Left ventricle myocardium inferior (tissue), 1 donor: ENCODE measurements around the gene PNPLA2. TPM values are rescaled to one million over a fixed set of nuclear protein-coding genes. Genes with fewer than 3 reads are reported as not detected.

Experiments used
- DNase-seq: peaks from one replicate; pipeline ENCODE4 v3.0.0-alpha.2; 2020
- H3K27ac ChIP-seq: fragments of 200-600 bp; replicated peaks from 2 replicates; pipeline ENCODE4 v1.8.0; 2021
- H3K27me3 ChIP-seq: fragments of 200-600 bp; 2 replicates; pipeline ENCODE4 v1.8.0; 2021; ENCODE audit warnings: low read depth
- H3K36me3 ChIP-seq: fragments of 200-600 bp; 2 replicates; pipeline ENCODE4 v1.8.0; 2021
- H3K4me1 ChIP-seq: fragments of 200-600 bp; 2 replicates; pipeline ENCODE4 v1.8.0; 2021
- H3K4me3 ChIP-seq: fragments of 200-600 bp; 2 replicates; pipeline ENCODE4 v1.8.0; 2021; ENCODE audit warnings: mild to moderate bottlenecking, moderate library complexity
- H3K9me3 ChIP-seq: fragments of 200-600 bp; replicated peaks from 2 replicates; pipeline ENCODE4 v1.8.0; 2021
- CTCF ChIP-seq: fragments of 200-600 bp; IDR thresholded peaks from 2 replicates; pipeline ENCODE4 v1.8.0; 2021; ENCODE audit warnings: antibody characterized with exemption, mild to moderate bottlenecking, borderline replicate concordance
- intact Hi-C: fragments of 100-400 bp; cut with micrococcal nuclease; formaldehyde crosslinking; loops from one replicate; pipeline ENCODE4 v1.11.0; 2022
- total RNA-seq: library from RNA; stranded (reverse); fragmentation: NEBNext Ultra II Directional; extraction: Animal tissue kit (Norgen Biotek cat#: 25700); gene quantifications from one replicate; pipeline ENCODE4 v1.2.1, GENCODE V29; 2021
- donor health status: DM: no; HTN: yes; CAD: no; lungs with severe emphysema.

PNPLA2 gene
- total RNA-seq, 1 donor from 2014 or later: 300 TPM

- Histone ChIP-seq H3K27ac (peak overlapping the region; percentile 99), H3K4me3 (peak overlapping the region; percentile 91), H3K4me1 (peaks cover 53% of the 10 kb centered on the region), H3K36me3 (peaks cover 29% of the 10 kb centered on the region), H3K27me3 (no peaks in the 10 kb centered on the region), H3K9me3 (no peaks in the 10 kb centered on the region)
- intact Hi-C loops: no loop called here
- peak; percentile 95 for DNase-seq
- TF ChIP-seq CTCF: peak; percentile 41
Observed at GRCh38 chr11:819129-819931, 616 bp downstream of the PNPLA2 start.

DNA sequence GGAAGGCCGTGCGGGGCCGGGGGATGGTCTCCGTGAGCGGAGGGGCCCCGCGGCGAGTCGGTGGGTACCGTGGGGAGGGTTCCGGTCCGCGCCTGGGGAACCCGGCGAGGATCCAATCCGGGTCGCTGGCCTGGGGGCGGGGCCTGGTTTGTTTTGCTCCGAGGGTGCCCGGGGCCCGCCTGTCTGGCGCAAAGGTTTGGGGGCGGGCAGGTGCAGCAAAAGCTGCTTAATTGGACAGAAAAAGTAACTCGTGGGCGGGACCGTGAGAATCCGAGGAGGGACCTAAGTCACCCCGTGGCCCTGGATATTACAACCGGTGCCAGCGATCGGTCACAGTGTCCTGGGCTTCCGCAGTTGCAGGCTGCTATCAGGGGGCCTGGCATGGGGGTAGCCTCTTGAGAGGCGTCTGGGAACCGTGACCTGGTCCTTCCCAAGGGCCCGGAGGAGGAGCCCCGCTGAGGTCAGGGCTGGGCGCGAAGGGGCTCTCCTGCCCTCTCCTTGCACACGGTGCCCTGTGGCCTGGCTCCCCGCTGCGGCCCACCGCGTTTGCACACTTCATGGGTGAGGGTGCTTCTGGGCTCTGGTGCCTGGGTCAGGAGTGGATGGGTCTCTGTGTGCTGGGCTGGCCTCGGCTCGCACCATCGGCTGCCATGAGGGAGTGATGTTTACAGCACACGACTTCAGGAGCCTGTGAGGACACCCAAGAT is 1.4 kb downstream of the PNPLA2 start:
- H3K36me3 ChIP-seq: peaks cover 34% of the 10 kb centered on the region
- intact Hi-C loops: no loop called here
- TF ChIP-seq CTCF: no peak
- peaks cover 55% of the 10 kb centered on the region for H3K4me1 ChIP-seq
- H3K4me3 ChIP-seq: peak overlapping the region; percentile 91
- H3K27ac ChIP-seq: peak overlapping the region; percentile 99
- DNase-seq: peak; percentile 90
- no peaks in the 10 kb centered on the region for H3K27me3 ChIP-seq
- no peaks in the 10 kb centered on the region for H3K9me3 ChIP-seq

- H3K9me3 ChIP-seq: no peaks in the 10 kb centered on the region
- TF ChIP-seq CTCF: no peak
Observed at GRCh38 chr11:820655-821511, 2.2 kb downstream of the PNPLA2 start.

DNA sequence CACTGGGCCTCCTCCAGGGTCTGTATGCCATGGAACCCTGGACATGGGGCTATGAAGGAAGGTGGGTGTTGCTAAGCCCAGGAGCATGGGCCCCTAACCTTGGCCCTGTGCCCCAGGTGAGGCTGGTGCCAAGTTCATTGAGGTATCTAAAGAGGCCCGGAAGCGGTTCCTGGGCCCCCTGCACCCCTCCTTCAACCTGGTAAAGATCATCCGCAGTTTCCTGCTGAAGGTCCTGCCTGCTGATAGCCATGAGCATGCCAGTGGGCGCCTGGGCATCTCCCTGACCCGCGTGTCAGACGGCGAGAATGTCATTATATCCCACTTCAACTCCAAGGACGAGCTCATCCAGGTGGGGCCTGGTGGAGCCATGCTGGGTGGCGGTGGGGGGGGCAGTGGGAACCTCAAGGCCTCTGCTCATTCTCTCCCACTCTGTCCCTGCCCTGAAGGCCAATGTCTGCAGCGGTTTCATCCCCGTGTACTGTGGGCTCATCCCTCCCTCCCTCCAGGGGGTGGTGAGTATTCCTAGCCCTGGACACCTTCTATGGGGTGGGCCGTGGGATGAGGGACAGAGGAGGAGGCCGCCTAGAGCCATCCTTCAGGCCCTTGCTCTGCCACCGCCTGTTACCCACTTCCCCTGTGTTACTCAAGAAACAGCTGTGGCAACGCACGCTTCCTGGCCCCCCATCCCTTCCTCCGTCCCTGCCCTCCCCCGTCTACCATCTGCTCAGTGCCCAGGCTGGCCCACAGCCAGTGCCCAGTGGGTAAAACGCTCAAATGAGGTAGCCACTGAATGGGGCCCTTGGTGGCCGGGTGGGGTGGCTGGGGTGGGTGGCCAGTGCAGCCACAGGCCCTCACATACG is 3.0 kb downstream of the PNPLA2 start:
- H3K27ac ChIP-seq: peak overlapping the region; percentile 99
- intact Hi-C loops: no loop called here
- peaks cover 43% of the 10 kb centered on the region for H3K36me3 ChIP-seq
- TF ChIP-seq CTCF: no peak
- H3K9me3 ChIP-seq: no peaks in the 10 kb centered on the region
- H3K27me3 ChIP-seq: no peaks in the 10 kb centered on the region
- H3K4me3 ChIP-seq: peak overlapping the region; percentile 91
- DNase-seq: no peak
- H3K4me1 ChIP-seq: peaks cover 71% of the 10 kb centered on the region

More at GRCh38 chr11:820655-821511, 2.2 kb downstream of the PNPLA2 start:
- Histone ChIP-seq H3K27me3 (no peaks in the 10 kb centered on the region), H3K36me3 (peaks cover 42% of the 10 kb centered on the region), H3K27ac (peak overlapping the region; percentile 99), H3K4me1 (peaks cover 62% of the 10 kb centered on the region), H3K4me3 (peak overlapping the region; percentile 91)
- intact Hi-C loops: no loop called here
- peak; percentile 82 for DNase-seq
